ENCODE data around the gene C20orf96. TPM values are rescaled to one million over a fixed set of nuclear protein-coding genes. Genes with fewer than 3 reads are reported as not detected.

The C20orf96 gene
- total and polyA plus RNA-seq, 2 donors (not counting 1 experiment from before 2014, with no cell fraction given), result 4.7 to 7.5 TPM

DNA sequence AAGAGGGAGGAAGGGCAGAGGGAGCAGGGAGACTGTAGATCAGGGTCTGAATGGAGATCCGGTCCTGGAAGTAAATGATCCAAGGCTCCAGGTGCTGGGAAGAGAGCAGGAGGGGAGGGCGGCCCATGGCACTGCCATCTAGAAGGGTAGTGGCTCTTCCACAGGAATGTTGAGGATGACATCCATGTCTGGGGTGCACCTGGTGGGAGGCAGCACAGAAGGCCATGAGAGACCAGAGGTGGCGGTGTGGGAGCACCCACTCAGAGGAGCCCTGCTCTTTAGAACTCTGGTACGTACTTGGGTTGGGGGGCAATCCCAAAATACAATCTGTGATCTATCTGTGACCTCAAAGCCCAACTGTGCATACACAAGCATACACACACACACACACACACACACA is 19.5 kb downstream of the C20orf96 start:
- Histone ChIP-seq H3K4me3 (ENCODE audit: control extremely low read depth in 1 of 5, extremely low read depth in 1 of 5, insufficient read depth in 1 of 5, low read depth in 2 of 5, low read length in 4 of 5) (no peak overlapping the region), H3K4me2 (replicated peaks; ENCODE audit: low read depth, low read length, poor library complexity, severe bottlenecking) (no peak overlapping the region), H2AFZ (ENCODE audit: insufficient read depth, low read depth, low read length, poor library complexity, severe bottlenecking) (no peak overlapping the region), H4K20me1 (ENCODE audit: control insufficient read depth, insufficient read depth, low read length, poor library complexity, severe bottlenecking) (no peaks in the 10 kb centered on the region), H3K36me3 (replicated peaks in 1 of 2; ENCODE audit: control extremely low read depth in 1 of 2, control insufficient read depth in 1 of 2, extremely low read depth in 1 of 2, insufficient read depth in 2 of 2, low read length in 1 of 2) (no peaks in the 10 kb centered on the region), H3K27me3 (replicated peaks in 1 of 4; ENCODE audit: control extremely low read depth in 1 of 4, control insufficient read depth in 3 of 4, insufficient read depth in 4 of 4, low read length in 3 of 4) (no peaks in the 10 kb centered on the region), H3K4me1 (ENCODE audit: control insufficient read depth in 2 of 2, insufficient read depth in 2 of 2, low read length in 2 of 2) (peaks cover 3 to 8% of the 10 kb centered on the region in 2 donors), H3K9me3 (ENCODE audit: control extremely low read depth in 1 of 3, control insufficient read depth in 2 of 3, insufficient read depth in 1 of 3, low read length in 2 of 3) (no peaks in the 10 kb centered on the region), H3K79me2 (ENCODE audit: control insufficient read depth, insufficient read depth, low read length) (no peaks in the 10 kb centered on the region), H3K27ac (ENCODE audit: low read length in 2 of 2) (no peak overlapping the region), H3K9ac (ENCODE audit: low read length) (no peak overlapping the region)
- Mint-ChIP-seq H3K4me1 (peaks cover 9% of the 10 kb centered on the region), H3K27ac (no peak overlapping the region), H3K9me3 (ENCODE audit: insufficient read depth) (no peaks in the 10 kb centered on the region), H3K27me3 (no peaks in the 10 kb centered on the region), H3K4me3 (no peak overlapping the region)
- ChIA-PET CTCF (interaction anchor here (1.3 kb wide), 1 partner anchor 45 kb away, joined by 3 read pairs; no protein-coding TSS in a partner anchor), POLR2A (no interaction called here)
- intact Hi-C loops (cut with micrococcal nuclease), result no loop called here
- ATAC-seq (ENCODE audit: low read depth) (no peak), DNase-seq (no peak)
- TF ChIP-seq EZH2 (IDR thresholded peaks at IDR 0.05; ENCODE audit: borderline replicate concordance, insufficient read depth, low read depth, low read length, poor library complexity, severe bottlenecking), result no peak
- TF ChIP-seq, protein P1, sequence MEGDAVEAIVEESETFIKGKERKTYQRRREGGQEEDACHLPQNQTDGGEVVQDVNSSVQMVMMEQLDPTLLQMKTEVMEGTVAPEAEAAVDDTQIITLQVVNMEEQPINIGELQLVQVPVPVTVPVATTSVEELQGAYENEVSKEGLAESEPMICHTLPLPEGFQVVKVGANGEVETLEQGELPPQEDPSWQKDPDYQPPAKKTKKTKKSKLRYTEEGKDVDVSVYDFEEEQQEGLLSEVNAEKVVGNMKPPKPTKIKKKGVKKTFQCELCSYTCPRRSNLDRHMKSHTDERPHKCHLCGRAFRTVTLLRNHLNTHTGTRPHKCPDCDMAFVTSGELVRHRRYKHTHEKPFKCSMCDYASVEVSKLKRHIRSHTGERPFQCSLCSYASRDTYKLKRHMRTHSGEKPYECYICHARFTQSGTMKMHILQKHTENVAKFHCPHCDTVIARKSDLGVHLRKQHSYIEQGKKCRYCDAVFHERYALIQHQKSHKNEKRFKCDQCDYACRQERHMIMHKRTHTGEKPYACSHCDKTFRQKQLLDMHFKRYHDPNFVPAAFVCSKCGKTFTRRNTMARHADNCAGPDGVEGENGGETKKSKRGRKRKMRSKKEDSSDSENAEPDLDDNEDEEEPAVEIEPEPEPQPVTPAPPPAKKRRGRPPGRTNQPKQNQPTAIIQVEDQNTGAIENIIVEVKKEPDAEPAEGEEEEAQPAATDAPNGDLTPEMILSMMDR (IDR thresholded peaks at IDR 0.05), result no peak
- 91% methylated on average over 3 of the region's 4 CpGs for WGBS (ENCODE audit: insufficient coverage)

DNA sequence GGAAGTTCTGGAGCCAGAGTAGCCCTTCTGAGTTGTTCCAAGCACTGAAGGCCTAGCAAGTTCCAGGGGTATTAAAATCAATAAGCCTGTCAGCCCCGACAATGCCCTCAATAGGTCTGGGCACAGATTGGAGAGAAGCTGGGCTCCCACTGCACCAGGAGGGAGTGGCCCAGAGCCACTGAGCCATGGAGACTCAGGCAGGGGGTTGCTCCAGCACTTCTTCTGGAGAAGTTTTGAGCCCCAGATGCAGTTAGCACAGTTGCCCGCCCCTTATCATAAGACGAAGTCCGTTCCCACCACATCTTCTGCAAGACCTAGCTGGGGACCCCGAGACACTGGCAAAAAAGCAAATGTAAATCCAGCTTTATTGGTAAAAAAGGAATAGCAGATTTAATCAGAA is 20.0 kb downstream of the C20orf96 start:
- Histone ChIP-seq H2AFZ (ENCODE audit: insufficient read depth, low read depth, low read length, poor library complexity, severe bottlenecking) (no peak overlapping the region), H3K79me2 (ENCODE audit: control insufficient read depth, insufficient read depth, low read length) (no peaks in the 10 kb centered on the region), H3K27ac (ENCODE audit: low read length in 2 of 2) (no peak overlapping the region), H3K9me3 (ENCODE audit: control extremely low read depth in 1 of 3, control insufficient read depth in 2 of 3, insufficient read depth in 1 of 3, low read length in 2 of 3) (no peaks in the 10 kb centered on the region), H3K9ac (ENCODE audit: low read length) (no peak overlapping the region), H3K4me2 (replicated peaks; ENCODE audit: low read depth, low read length, poor library complexity, severe bottlenecking) (no peak overlapping the region), H3K27me3 (replicated peaks in 1 of 4; ENCODE audit: control extremely low read depth in 1 of 4, control insufficient read depth in 3 of 4, insufficient read depth in 4 of 4, low read length in 3 of 4) (no peaks in the 10 kb centered on the region), H4K20me1 (ENCODE audit: control insufficient read depth, insufficient read depth, low read length, poor library complexity, severe bottlenecking) (no peaks in the 10 kb centered on the region), H3K4me1 (ENCODE audit: control insufficient read depth in 2 of 2, insufficient read depth in 2 of 2, low read length in 2 of 2) (peaks cover 3 to 8% of the 10 kb centered on the region in 2 donors), H3K36me3 (replicated peaks in 1 of 2; ENCODE audit: control extremely low read depth in 1 of 2, control insufficient read depth in 1 of 2, extremely low read depth in 1 of 2, insufficient read depth in 2 of 2, low read length in 1 of 2) (no peaks in the 10 kb centered on the region), H3K4me3 (ENCODE audit: control extremely low read depth in 1 of 5, extremely low read depth in 1 of 5, insufficient read depth in 1 of 5, low read depth in 2 of 5, low read length in 4 of 5) (no peak overlapping the region)
- intact Hi-C loops (cut with micrococcal nuclease), result no loop called here
- DNase-seq, result no peak
- 88% methylated on average over 1 of the region's 5 CpGs for WGBS (ENCODE audit: insufficient coverage)
- Mint-ChIP-seq H3K27me3 (no peaks in the 10 kb centered on the region), H3K27ac (no peak overlapping the region), H3K4me3 (no peak overlapping the region), H3K4me1 (peaks cover 9% of the 10 kb centered on the region), H3K9me3 (ENCODE audit: insufficient read depth) (no peaks in the 10 kb centered on the region)
- CTCF ChIA-PET, result interaction anchor here (1.3 to 9.0 kb wide), 2 partner anchors 44 to 59 kb away, joined by 3 to 89 read pairs; no protein-coding TSS in a partner anchor
- TF ChIP-seq EZH2 (IDR thresholded peaks at IDR 0.05; ENCODE audit: borderline replicate concordance, insufficient read depth, low read depth, low read length, poor library complexity, severe bottlenecking), result no peak
- TF ChIP-seq, protein P1 (IDR thresholded peaks at IDR 0.05), result no peak
- no peak for ATAC-seq (ENCODE audit: low read depth)
- POLR2A ChIA-PET, result no interaction called here
